Measurements from ENCODE around the gene TUBE1. TPM values are rescaled to one million over a fixed set of nuclear protein-coding genes. Genes with fewer than 3 reads are reported as not detected.

TUBE1 gene
- total RNA-seq, 2 donors from 2014 or later = 7.1 to 14.9 TPM

GRCh38 chr6:112087916-112088315 is 634 bp upstream of the TUBE1 start:
- Histone ChIP-seq H3K36me3 (no peaks in the 10 kb centered on the region), H3K9ac (ENCODE audit: low read depth in 2 of 2, low read length in 2 of 2) (peak overlapping the region; percentile 47 to 91), H3K27me3 (no peaks in the 10 kb centered on the region), H3K9me3 (no peaks in the 10 kb centered on the region), H3K4me3 (peak overlapping the region; percentile 79), H3K27ac (peak overlapping the region; percentile 66), H3K4me1 (no peaks in the 10 kb centered on the region)
- DNase-seq = no peak
- intact Hi-C loops (cut with DNase I) = loop anchor here (5.0 kb wide), 1 partner anchor 74 kb away; no protein-coding TSS in a partner anchor
- no peak for TF ChIP-seq CTCF (IDR thresholded peaks at IDR 0.05)

GRCh38 chr6:112086744-112087135 is 542 bp downstream of the TUBE1 start:
- Histone ChIP-seq H3K27ac (peak overlapping the region; percentile 66), H3K36me3 (no peaks in the 10 kb centered on the region), H3K9me3 (no peaks in the 10 kb centered on the region), H3K4me1 (no peaks in the 10 kb centered on the region), H3K27me3 (no peaks in the 10 kb centered on the region), H3K4me3 (peak overlapping the region; percentile 79), H3K9ac (ENCODE audit: low read depth in 2 of 2, low read length in 2 of 2) (peak overlapping the region; percentile 81 to 91)
- intact Hi-C loops (cut with DNase I) = loop anchor here (5.0 kb wide), 1 partner anchor 76 kb away; no protein-coding TSS in a partner anchor
- no peak for TF ChIP-seq CTCF (IDR thresholded peaks at IDR 0.05)
- DNase-seq = no peak

- no peak for TF ChIP-seq CTCF (IDR thresholded peaks at IDR 0.05)
- no peaks in the 10 kb centered on the region for H3K36me3 ChIP-seq
- H3K27me3 ChIP-seq = no peaks in the 10 kb centered on the region
- no peak overlapping the region for H3K4me3 ChIP-seq
- H3K4me1 ChIP-seq = no peaks in the 10 kb centered on the region
- H3K9me3 ChIP-seq = no peaks in the 10 kb centered on the region
- H3K27ac ChIP-seq = no peak overlapping the region
- H3K9ac ChIP-seq (ENCODE audit: low read depth in 2 of 2, low read length in 2 of 2) = no peak overlapping the region
- intact Hi-C loops (cut with DNase I) = loop anchor here (5.0 kb wide), 1 partner anchor 77 kb away; no protein-coding TSS in a partner anchor
- no peak for DNase-seq
Observed at GRCh38 chr6:112085286-112086065, 1.8 kb downstream of the TUBE1 start.

- no peak for TF ChIP-seq CTCF (IDR thresholded peaks at IDR 0.05)
- H3K36me3 ChIP-seq = no peaks in the 10 kb centered on the region
Observed at GRCh38 chr6:112081569-112081968, 5.7 kb downstream of the TUBE1 start.

GRCh38 chr6:112066606-112067005 is 20.7 kb downstream of the TUBE1 start:
- H3K27ac ChIP-seq = no peak overlapping the region
- H3K27me3 ChIP-seq = no peaks in the 10 kb centered on the region

More at GRCh38 chr6:112081569-112081968, 5.7 kb downstream of the TUBE1 start:
- Histone ChIP-seq H3K27ac (no peak overlapping the region), H3K9me3 (no peaks in the 10 kb centered on the region), H3K4me1 (no peaks in the 10 kb centered on the region), H3K27me3 (no peaks in the 10 kb centered on the region), H3K4me3 (no peak overlapping the region), H3K9ac (ENCODE audit: low read depth in 2 of 2, low read length in 2 of 2) (no peak overlapping the region)
- intact Hi-C loops (cut with DNase I) = no loop called here
- DNase-seq = no peak

More at GRCh38 chr6:112066606-112067005, 20.7 kb downstream of the TUBE1 start:
- no peaks in the 10 kb centered on the region for H3K9me3 ChIP-seq
- no peak overlapping the region for H3K9ac ChIP-seq (ENCODE audit: low read depth in 2 of 2, low read length in 2 of 2)
- no peaks in the 10 kb centered on the region for H3K36me3 ChIP-seq
- H3K4me3 ChIP-seq = no peak overlapping the region
- no peaks in the 10 kb centered on the region for H3K4me1 ChIP-seq
- no peak for TF ChIP-seq CTCF (IDR thresholded peaks at IDR 0.05)
- intact Hi-C loops (cut with DNase I) = no loop called here
- no peak for DNase-seq
